ENCODE data around the gene PRELID3B.
"Not testable (repeated sequence)": the region's sequence is repeated elsewhere in the genome, so short reads cannot be mapped to it uniquely, and the experiment has no call there.

PRELID3B gene

GRCh38 chr20:59025511-59025910, 17.1 kb downstream of the PRELID3B start:
- no peak for DNase-seq (ENCODE audit: low read depth)

DNA sequence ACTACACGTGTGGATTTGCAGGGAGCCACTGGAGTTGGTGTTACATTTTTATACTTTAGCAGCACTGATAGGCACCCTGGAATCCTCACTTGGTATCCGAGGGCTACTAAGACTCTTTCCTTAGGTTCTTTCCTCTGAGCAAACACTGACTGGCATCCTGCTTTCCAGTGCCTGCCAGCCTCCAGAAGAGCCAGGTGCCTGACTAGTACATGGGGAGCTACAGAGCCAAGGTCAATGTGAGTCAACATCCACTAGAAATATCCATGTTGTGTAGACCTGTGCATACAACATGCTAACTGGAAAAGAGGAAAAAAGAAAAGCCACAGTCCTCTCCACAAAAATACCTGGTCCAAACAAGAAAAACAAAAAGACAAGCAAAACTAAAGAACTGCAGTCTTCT, 17.5 kb downstream of the PRELID3B start:
- no peak for DNase-seq (ENCODE audit: low read depth)

DNA sequence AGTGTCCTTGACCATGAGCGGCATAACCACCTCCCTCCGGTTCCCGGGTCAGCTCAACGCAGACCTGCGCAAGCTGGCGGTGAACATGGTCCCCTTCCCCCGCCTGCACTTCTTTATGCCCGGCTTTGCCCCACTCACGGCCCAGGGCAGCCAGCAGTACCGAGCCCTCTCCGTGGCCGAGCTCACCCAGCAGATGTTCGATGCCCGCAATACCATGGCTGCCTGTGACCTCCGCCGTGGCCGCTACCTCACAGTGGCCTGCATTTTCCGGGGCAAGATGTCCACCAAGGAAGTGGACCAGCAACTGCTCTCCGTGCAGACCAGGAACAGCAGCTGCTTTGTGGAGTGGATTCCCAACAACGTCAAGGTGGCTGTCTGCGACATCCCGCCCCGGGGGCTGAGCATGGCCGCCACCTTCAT, 18.5 kb downstream of the PRELID3B start:
- no peak for DNase-seq (ENCODE audit: low read depth)

DNA sequence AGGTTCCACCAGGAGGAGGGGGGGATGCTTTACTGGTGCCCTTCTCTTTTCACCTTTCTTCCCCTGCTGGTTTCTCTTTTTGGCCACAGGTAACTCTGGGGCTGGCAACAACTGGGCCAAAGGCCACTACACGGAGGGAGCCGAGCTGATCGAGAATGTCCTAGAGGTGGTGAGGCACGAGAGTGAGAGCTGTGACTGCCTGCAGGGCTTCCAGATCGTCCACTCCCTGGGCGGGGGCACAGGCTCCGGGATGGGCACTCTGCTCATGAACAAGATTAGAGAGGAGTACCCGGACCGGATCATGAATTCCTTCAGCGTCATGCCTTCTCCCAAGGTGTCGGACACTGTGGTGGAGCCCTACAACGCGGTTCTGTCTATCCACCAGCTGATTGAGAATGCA, 19.0 kb downstream of the PRELID3B start:
- no peak for DNase-seq (ENCODE audit: low read depth)

- DNase-seq (ENCODE audit: low read depth) = no peak
These were observed 19.8 kb downstream of the PRELID3B start for GRCh38 chr20:59022754-59023153.

GRCh38 chr20:59020938-59021551, 21.5 kb downstream of the PRELID3B start:
- DNase-seq (ENCODE audit: low read depth) = no peak

DNA sequence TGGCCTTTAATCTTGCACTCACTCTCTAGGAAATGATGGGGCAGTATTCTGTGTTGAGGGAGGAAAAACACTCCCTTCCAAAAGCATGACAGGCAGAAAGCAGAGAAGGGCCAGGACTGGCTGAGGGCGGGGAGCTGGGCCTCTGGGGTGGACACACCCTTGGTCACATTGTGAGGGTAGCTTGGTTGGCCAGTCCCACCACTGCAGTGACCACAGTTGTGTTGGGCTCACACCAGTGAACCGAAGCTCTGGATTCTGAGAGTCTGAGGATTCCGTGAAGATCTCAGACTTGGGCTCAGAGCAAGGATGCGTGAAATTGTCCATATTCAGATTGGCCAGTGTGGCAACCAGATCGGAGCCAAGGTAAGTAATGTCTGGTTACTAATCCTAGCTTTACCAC, 23.4 kb downstream of the PRELID3B start, which contains the start of gene TUBB1:
Gene TUBB1, plus strand, starts transcription at position 213 of the 400 bp plus-strand sequence. Its CDS starts 94 bp downstream, at position 307.
- DNase-seq (ENCODE audit: low read depth) = no peak

GRCh38 chr20:59018817-59019216, 23.8 kb downstream of the PRELID3B start:
- no peak for DNase-seq (ENCODE audit: low read depth)

DNA sequence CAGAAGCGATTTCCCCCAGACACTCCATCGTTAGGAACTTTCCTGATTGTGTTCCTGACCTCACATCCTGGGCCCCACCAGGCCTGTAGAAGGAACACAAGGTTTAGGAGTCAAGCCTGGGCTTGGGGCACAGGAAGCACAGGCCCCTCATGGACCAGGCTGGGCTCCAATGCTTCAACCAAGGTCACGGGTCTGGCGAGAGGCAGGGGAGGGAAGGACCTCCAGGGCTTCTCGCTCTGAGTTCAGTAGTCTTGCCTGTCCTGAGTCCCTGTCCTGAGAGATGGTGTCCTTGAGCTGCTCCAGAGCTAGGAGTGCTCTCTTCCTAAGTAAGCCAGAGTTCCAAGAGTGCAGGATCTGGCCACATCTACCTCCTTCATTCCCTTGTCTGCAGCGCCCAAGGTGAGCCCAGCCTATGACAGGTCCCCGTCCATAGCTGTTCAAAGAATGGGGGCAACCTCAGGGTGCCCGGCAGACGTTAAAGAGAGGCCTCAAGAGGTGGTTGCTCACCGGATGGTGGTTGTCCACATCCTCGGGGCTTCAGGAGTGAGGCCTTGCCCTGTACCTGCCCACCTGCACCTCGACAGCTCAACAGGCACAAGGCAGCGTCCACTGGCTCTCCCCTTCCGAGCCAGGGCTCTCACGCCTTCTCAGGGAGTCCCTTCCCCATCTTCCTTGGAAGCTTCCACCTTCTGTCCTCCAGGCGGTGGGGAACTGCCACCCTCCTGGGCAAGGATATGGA, 24.9 kb downstream of the PRELID3B start:
- DNase-seq (ENCODE audit: low read depth) = no peak

DNA sequence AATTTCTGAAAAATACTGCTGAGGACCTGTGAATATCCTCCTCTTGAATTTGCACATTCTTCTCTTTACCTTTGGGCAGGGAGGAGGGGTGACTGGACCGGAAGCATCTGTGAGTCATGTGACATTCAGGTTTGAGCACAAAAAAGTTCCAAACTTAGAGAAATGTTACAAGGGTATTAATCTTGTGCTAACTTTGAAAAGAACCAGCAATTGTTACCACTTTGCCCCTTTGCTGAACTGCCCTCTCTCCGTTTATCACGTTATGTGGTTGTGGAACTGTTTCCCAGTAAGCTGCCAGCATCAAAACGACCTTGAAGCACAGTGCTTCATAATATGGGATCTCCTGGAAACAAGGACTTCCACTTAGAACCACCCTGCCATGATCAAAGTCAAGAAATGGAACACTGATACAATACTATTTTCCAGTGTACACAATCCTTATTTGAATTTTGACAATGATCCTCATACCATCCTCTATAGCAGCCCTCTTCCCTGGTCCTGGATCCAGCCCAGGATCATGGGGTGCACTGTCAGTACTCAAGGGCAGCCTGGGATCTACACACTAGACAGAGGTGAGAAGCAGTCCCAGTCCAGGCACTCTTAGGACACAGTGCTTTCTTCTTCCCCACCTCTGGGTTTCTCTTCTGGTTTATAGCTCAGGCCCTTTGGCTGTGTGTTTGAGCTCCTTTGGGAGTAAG, 25.6 kb downstream of the PRELID3B start:
- no peak for DNase-seq (ENCODE audit: low read depth)

DNA sequence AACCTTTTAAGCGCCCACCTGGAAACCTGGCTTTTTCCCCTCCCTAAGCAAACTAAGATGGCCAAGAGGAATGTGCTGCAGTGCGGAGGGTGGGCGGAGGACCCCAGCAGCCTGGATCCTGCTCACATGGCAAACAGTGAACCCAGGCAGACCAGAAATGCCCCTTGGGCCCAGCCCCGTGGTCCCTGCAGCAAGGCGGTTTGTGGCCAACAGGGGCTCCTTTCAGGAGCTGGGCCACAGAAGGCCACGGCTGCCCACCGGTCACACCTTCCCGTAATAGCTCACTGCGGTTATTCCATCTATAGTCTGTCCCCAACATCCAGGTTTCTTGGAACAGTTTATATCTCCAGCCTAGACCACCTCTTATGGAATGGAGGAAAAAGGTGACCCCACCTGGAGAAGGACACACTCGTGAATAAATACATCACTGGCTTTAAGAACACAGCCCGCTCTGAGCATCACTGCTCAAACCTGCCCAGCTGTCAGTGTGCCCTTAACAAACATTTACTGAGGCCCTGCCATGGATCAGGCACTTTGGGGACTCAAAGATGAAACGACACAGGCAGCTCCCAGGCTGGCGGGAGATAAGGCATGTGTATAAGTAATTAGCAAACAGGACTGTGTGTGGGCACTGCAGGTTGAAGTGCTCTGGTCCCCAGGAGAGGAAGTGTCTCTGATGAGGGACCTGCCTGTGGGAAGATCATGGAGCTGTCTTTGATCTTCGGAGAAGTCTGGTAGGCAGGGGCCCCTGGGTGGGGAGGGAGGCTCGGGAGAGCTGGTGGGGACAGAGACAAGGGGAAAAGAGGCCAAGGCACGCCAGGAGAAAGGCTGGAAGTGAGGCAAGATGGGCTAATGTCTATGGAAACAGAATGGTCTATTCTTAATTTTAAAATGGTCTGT, 26.5 kb downstream of the PRELID3B start:
- DNase-seq (ENCODE audit: low read depth) = no peak

DNA sequence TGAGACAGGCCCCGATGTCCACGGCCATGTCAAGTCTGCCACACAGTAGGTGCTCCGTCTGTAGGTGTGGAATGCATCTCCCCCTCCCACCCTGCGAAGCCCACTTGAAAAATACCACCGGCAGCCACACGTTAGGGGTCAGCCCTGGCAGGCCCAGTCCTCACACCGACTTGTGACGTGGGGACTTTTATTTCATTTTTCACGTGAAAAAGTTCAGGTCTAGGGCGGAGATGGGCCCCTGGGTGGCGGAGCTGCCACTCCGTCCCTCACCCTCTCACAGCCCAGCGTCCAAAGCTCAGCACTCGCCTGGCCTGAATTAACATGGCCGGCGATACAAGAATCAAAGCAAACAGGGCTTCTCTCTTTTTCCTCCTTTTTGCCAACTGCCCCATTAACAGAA, 27.2 kb downstream of the PRELID3B start:
- DNase-seq (ENCODE audit: low read depth) = no peak

DNA sequence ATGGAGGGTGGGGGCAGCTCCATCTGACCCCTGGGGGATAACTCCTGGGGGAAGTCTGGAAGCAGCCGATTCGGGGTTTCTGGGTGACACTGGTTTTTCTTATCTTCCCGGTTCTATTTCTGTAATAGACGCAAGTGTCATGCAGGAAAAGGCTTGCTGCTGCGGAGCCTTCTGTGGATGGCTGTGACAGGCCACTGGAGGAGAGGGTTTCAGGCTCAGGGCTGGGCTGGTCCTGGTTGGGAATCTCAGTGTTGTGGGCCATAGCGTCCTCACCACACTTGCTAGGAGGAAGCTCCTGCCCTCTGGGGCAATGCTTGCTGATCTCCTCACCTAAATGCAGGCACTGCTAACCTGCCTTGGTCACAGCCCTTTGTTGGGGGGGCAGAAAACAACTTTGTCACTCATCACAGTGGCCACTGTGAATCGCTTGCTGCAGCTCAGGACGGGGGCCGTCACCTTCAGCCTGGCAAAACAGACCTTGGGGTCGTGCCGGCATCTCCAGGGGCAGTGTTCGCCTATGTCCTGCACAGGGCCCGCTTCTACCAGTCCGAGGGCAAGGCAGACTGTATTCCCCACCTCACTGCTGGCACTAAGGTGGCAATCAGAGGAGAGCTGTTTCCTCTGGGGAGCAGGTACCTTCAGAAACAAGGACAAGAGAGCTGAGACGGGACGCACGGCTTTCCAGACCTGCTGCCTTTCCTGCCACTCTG, 27.8 kb downstream of the PRELID3B start:
- no peak for DNase-seq (ENCODE audit: low read depth)

- DNase-seq (ENCODE audit: low read depth) = no peak
These were observed 28.5 kb downstream of the PRELID3B start for GRCh38 chr20:59013959-59014608.

DNA sequence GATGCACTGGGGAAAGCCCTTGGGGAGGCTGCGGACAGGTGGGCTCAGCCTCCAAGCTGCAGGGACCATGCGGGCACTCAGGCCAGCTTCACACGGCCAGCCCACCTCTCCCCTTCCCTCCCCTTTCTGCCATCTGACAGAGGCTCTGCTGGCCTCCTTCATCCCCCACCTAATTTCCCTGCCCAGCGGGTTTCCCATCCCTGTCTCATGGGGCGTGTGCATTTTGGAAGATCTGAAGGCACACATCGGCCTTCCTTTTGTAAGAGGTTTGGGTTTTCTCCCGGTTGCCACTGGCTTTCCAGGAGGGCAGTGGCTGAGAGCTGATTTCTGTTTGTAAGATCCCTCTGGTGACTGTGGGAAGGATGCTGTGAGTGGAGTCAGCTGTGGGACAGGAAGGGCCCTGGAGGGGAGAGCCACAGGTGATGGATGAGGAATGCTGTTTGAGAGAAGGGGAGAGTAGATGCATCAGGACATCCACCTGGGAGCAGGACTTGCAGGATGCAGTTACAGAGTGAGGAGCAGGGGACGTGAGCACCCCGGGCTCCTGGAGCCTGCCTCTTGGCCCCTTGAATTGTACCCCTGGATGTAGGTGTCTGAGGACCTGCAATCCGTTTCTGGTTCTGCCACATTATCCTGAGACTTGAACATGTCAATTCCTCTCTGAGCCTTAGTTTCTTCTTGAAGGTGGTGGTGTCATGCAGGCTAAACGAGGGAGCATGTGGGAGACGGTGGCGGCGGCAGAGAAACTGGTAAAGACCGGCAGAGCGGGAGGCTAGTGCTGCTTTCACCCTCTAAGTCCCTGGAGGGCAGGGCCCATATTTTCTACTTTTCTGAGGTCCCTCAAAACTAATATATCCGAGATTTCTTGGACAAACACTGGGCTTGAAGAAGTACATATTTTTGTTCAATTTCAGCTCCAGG, 29.3 kb downstream of the PRELID3B start:
- no peak for DNase-seq (ENCODE audit: low read depth)

- not testable (repeated sequence) for DNase-seq (ENCODE audit: low read depth)
These were observed 30.8 kb downstream of the PRELID3B start for GRCh38 chr20:59011874-59012157.

DNA sequence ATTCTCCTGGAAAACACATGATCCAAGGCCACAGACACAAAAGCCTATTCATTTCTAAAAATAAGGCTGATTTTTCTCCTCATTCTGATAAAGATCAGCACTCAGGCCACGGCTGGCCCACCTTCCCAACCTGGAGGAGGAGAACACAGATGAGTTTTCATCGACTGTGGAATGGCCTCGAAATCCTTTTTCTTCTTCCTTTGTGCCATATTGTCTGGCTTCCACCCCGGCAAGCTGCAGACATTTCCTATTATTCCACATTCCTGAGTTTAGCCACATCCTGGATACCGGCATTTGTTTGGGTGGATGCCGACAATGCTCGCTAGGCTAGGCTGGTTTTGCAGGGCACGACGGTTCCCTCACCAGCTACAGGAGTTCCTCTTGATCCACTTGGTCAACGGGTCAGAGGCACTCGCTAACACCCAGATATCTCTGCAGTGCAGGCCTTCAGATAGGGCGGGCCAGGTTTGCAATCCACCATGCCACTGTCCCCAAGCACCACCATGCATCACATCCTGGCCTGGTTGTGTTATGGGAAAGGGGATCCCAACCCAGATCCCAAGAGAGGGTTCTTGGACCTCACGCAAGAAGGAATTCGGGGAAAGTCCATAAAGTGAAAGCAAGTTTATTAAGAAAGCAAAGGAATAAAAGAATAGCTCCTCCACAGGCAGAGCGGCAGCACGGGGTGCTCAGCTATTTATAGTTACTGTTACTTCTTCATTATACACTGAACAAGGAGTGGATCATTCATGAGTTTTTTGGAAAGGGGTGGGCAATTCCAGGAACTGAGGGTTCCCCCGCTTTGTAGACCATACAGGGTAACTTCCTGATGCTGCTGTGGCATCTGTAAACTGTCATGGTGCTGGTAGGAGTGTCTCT, 31.4 kb downstream of the PRELID3B start:
- no peak for DNase-seq (ENCODE audit: low read depth)

GRCh38 chr20:59010321-59010994, 32.1 kb downstream of the PRELID3B start:
- no peak for DNase-seq (ENCODE audit: low read depth)
